Ishikawa (cell line): Measurements from ENCODE around the gene PCMT1.

Experiments used
- CEBPB ChIP-seq: IDR thresholded peaks from 2 replicates; pipeline ENCODE4 v1.6.1; 2012
- CREB1 ChIP-seq: IDR thresholded peaks from 2 replicates; pipeline ENCODE4 v1.6.1; 2012; ENCODE audit warnings: low read depth
- NFIC ChIP-seq: IDR thresholded peaks from 2 replicates; pipeline ENCODE4 v1.6.1; 2012
- RAD21 ChIP-seq: IDR thresholded peaks from 2 replicates; pipeline ENCODE4 v1.6.1; 2012; ENCODE audit warnings: low read depth
- TEAD4 ChIP-seq: IDR thresholded peaks from 2 replicates; pipeline ENCODE4 v1.6.1; 2012
- YY1 ChIP-seq: IDR thresholded peaks from 2 replicates; pipeline ENCODE4 v1.6.1; 2012; ENCODE audit warnings: low read depth
- TF ChIP-seq, protein P1 (sequence below): IDR thresholded peaks from 2 replicates; pipeline ENCODE4 v1.6.1; 2012; ENCODE audit warnings: low read depth, mild to moderate bottlenecking
- TF ChIP-seq, protein P2 (sequence below): IDR thresholded peaks from 2 replicates; pipeline ENCODE4 v1.6.1; 2012

DNA sequence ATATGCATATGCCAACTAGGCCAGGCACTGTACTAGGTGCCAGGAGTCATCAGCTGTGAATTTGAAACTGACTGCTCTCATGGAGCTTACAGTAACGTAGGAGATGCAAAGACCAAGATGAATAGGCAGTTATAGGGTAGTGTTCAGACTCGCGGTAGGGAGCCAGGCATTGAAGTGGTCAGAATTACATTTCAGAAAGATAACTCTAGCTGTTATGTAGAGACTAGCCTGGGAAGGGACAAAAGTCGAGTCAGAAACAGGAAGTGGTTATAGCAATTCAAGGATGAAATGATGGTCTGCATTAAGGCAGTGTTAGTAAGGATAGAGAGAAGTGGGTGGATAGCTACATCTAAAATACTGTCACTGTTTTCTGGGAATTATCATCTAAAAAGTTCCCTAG, 56.6 kb downstream of the PCMT1 start:
- no peak for TF ChIP-seq CREB1
- TF ChIP-seq, protein P1, sequence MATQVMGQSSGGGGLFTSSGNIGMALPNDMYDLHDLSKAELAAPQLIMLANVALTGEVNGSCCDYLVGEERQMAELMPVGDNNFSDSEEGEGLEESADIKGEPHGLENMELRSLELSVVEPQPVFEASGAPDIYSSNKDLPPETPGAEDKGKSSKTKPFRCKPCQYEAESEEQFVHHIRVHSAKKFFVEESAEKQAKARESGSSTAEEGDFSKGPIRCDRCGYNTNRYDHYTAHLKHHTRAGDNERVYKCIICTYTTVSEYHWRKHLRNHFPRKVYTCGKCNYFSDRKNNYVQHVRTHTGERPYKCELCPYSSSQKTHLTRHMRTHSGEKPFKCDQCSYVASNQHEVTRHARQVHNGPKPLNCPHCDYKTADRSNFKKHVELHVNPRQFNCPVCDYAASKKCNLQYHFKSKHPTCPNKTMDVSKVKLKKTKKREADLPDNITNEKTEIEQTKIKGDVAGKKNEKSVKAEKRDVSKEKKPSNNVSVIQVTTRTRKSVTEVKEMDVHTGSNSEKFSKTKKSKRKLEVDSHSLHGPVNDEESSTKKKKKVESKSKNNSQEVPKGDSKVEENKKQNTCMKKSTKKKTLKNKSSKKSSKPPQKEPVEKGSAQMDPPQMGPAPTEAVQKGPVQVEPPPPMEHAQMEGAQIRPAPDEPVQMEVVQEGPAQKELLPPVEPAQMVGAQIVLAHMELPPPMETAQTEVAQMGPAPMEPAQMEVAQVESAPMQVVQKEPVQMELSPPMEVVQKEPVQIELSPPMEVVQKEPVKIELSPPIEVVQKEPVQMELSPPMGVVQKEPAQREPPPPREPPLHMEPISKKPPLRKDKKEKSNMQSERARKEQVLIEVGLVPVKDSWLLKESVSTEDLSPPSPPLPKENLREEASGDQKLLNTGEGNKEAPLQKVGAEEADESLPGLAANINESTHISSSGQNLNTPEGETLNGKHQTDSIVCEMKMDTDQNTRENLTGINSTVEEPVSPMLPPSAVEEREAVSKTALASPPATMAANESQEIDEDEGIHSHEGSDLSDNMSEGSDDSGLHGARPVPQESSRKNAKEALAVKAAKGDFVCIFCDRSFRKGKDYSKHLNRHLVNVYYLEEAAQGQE: no peak
- no peak for TF ChIP-seq CEBPB
- TF ChIP-seq RAD21: no peak
- TF ChIP-seq YY1: no peak
- TF ChIP-seq, protein P2, sequence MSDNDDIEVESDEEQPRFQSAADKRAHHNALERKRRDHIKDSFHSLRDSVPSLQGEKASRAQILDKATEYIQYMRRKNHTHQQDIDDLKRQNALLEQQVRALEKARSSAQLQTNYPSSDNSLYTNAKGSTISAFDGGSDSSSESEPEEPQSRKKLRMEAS: no peak
- TF ChIP-seq TEAD4: no peak
- no peak for TF ChIP-seq NFIC
